HG02852 (cell line): ENCODE results near the gene HEPACAM2.

Experiments
- ATAC-seq: cut with Tn5 transposase; IDR thresholded peaks from one replicate; pipeline ENCODE4 v1.9.1; 2021; ENCODE audit warnings: mild to moderate bottlenecking, moderate library complexity; ENCODE audit not compliant: unreplicated experiment

Gene HEPACAM2

DNA sequence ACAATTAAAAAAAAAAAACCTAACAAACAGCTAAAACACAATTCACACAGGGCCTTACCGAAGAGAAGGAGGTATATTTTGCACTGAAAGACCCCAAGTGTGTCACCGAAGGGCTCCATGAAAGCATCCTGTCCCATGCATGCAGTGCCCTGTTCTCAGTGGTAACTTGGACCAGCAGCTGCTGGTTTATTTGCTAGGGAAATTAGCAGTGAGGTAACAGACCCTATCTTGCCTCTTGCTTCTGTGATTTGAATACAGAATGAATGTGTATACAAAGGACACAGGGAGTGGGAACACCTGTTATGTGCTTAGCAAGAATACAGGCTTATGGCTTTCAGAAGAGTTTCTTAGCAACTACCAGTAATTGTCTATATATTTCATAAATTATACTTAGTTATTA, at the start of gene HEPACAM2:
HEPACAM2 (minus strand) TSS at position 160 of the 400 bp plus-strand sequence.
- ATAC-seq = no peak

DNA sequence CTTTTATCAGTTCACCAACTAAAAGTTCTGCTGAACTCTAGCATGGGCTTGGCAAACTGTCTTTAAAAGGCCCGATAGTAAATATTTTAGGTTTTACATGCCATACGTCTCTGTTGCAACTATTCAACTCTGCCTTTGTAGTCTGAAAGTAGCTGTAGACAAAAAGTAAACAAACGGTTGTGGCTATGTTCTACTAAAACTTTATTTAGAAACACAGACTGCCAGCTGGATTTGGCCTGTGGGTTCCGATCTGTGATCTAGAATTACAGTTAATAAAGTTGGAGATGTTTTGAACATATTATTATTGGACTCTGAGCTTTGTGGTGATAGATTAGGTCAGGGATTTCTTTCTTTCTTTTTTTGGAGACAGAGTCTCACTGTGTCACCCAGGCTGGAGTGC, 39.0 kb upstream of the HEPACAM2 start:
- no peak for ATAC-seq

DNA sequence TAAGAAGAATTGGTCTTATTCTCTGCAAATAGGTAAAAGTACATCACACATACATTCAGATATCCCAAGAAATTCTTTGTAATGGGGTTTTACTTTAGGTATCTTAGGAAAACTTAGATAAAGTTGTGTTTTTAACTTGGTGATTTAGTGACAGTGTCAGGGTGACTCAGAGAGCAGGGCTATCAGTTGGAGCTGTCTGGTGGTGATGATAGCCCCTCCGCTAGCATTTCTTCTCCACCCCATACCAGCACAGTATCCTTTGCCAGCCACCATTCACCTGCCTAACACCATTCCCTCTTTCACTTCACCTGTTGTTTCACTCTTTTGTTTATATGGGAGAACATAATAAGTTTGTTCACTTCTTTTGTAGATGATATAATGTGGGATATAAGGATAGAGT, 36.3 kb upstream of the HEPACAM2 start:
- no peak for ATAC-seq

DNA sequence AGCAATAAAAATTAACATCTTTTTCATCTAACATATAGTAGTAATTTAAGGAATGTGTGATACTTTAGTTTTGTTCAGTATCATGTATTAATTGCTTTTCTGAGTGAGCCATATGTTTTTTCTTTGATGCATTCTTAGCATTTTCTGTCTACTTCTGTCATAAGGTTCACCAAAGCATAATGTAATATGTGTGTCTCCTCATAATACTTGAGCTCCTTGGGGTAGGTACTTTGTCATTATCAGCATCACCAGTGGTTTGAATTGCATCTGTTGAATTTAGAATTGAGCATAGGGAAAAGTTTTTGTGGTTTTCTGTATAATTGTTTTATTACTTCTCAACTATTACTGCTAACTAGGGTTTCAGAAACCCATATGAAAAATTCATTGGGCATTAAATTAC, 32.4 kb upstream of the HEPACAM2 start:
- no peak for ATAC-seq

DNA sequence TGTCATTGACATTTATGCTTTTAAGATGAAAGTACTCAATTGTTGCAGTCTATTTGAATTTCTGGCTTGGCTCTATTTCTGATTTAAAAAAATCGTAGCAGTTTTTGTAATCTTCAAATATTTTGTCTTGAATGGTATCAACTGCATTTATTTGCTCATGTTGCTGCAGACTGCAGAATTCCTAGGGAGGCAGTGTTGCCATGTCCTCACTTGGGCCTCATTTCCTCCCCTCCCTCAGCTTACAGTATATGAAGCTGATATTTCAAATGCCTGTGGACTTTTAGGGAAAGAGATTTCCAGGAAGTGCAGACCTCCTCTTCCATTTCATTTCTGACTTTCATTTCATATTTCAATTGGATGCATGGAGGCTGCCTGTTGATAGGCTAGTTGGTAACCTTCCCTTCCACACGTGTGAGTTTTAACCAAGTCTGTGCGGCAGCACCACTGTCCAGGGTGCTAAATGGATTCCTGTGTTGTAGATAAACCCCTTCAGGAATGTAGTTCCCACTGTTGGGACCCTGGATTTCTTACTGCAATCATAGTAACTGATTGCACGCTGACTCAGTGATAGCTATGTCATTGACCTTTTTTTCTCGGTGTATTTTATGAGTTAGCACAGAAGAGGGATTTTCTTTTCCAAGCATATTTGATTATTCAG, 23.4 kb upstream of the HEPACAM2 start:
- ATAC-seq = no peak

DNA sequence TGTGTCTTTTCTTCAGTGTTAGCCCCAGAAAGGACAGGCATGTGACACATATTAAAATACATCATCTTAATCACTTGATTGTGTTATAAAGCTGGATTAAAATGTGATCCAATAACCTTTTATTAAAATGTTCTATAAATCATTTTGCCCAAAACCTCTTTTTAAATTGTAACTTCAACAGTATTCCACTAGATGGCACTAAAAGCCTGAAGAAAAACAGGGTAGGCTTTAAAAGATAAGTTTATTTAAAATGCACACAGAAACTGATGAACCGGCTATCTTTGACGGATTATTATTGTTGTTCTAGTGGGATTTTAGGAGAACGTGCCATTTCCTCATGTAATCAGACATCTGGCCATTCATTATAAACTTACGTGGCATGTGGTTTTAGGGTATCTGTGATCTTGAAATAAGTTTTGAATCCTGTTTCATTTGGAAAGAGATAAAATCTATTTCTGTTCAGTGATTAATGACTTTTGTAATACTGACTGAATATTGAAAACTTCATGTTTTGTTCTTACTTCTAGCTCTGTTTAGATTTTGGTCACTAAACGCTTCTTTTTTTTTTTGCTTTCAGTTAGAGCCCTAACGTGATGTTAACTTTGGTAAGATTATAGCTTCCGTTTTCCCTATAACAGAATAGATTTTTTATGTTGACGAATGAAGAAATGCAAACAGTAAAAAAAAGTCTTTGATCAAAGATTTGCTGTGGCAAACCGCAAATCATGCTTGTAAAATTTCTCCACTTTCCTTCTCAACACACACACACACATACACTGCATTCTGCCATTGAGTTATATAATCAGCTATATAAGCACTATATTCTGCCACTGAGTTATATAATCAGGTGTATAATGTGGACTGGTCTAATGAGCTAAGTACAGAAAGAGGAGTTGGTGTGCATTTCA, 19.5 kb upstream of the HEPACAM2 start:
- no peak for ATAC-seq

DNA sequence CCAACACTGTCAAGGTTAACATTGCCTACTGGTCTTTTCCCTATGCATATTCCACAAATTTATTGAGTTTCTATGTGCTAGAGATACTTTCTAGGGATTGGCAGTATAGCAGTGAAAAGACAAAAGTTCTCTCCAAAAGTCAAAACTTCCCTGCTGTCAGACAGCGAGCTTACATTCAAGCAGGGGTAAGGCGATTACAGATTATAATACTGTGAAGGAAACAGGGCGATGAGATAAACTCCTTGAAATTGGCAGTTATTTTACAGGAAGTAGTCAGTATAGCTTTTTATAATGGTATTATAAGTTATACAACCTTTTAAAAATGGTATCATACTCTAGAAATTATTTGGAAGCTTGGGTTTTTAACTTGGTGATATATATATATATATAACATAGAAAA, 15.8 kb upstream of the HEPACAM2 start:
- no peak for ATAC-seq

DNA sequence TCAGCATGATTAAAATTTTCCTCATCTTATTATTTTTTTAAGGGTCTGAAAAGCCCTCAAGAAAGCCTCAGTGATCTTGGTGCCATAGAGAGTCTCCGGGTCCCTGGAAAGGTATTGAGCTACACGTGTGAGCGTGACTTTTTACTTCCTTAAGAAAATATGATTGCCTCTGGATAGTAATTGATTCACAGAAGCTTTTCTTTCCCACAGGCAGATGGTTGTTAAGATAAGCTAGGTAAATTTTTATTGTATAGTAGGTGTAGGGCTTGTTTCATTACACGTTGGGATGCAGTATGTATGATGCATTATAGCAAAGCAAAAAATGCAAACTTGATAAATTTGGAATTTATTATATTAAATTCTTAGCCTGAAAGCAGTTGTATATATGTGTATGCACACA, 13.6 kb upstream of the HEPACAM2 start:
- no peak for ATAC-seq

DNA sequence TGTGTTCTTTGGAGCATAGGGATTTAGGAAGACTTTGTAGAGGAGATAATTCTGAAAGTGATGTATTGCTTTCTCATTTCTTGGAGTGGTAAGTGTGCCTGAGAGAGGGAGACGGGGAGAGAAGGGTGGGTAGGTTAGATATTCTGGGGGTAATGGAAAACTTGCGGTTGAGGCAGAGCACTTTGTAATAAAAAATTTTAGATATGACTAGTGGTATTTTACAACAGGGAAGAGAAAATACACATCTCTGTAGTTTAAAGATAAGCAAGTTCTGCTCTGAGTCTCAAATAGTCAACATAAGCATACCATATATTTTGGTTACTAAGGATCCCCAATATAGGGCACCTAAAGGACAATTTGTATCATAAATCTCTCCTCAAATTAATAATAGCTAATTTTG, 12.5 kb upstream of the HEPACAM2 start:
- ATAC-seq = no peak

DNA sequence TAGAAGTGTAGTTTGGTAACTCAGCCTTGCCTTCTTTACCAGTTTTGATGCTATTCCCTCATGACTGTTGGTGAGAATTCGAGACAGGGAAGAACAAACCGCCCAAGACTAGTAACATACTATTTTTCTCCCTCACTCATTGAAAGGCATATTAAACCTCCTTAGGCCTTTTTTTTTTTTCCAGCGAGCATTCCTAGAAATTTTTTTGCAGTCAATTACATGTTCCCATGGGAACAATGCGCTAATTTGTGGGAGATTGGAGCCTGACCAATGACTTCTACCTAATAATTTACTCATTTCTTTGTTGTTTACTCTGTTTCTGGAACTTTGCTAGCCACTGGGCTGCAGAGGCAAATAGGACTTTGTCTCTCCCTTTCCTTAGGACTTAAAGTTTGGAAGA, 11.9 kb upstream of the HEPACAM2 start:
- ATAC-seq = no peak

DNA sequence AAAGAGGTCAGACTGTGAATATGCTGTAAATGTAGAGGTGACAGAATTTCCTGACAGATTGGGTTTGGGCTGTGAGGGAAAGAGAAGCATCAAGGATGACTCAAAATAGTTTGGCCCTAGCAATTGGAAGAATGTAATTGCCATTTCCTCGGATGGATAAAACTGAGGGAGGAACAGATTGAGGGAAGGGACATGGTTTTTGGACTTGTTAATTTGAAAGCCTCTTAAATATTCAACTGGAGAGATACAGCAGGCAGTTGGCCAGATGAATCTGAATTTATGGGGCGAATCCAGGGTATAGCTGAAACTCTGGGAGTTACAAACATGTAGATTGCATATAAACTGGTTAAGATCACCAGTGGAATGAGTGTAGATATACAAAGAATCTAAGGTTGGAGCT, 9.3 kb upstream of the HEPACAM2 start:
- ATAC-seq = no peak

DNA sequence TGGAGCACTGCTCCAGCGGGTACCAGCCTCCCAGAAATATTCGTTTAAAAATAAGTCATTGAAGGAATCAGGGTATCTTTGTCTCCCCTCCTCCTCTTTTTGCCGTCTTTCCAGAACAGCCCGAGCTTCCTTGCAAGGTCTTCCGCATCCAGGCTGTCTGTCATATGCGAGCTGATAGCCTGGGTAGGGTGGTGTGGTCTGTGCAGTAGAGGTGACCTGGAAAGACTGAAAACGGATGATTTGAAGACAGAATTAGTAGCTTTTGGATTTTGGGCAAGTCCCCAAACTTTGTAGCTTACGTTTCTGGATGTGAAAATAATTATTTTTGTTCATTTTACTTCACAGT, 6.4 kb upstream of the HEPACAM2 start:
- no peak for ATAC-seq

DNA sequence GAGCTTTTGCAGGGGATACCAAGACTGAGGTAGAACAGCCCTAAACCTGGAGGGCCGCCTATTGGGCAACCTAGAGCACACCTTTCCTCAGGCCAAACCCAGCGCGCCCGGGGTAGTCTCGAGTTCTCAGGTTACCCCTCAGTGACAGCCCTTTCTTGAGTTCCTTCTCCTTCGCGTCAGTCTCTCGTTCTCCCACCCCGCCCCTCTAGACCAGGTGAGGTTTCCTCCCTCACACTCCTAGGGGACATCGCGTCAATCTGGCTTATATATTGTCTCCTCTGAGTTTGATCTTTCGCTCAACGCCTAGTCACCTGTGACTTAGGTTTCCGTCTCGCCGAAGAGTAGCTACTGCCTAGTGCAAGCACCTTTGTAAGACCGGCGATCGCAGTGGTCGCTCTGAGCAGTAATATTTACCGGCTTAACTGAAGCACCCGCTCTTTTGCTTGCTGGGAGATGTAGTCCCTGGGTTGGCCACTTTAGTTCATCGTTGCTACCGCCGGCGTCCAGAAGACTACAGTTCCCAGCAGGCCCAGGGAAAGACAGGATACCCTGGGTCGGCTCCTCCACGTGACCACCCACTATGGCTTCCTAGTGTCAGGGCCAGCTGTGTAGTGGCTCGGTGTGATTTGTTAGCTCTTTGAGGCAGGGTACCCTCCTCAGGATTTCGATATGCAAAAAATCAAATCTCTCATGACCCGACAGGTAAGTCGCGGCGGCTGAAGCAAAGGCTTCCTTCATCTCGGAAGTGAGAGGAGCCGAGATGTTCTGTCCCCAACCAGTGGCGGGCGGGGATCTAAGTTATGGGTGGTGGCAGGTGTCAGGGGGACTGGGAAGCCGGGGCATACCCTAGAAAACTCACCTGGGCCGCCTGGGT, 5.8 kb upstream of the HEPACAM2 start, which contains the start of gene VPS50:
VPS50 (plus strand) TSS at position 568 of the 874 bp plus-strand sequence; CDS start at position 670, 102 bp downstream.
- ATAC-seq = peak; percentile 99

DNA sequence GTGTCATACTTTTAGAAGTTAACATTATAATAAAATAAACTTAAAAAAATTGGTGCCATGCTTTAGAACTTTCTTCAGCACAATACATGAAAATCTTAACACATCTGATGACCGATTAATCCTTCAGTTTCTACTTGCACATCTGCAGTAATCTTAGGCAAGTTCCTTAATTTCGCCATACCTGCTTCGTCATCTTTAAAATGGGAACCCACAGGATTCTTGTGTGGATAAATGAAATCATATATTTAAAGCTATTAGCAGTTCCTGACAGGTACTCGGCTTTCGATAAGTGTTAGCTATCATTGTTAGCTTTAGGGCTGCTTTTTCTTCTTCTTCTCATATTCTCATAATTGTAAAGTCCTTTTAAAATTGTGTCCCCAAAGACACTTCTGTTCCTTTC, 5.0 kb upstream of the HEPACAM2 start:
- no peak for ATAC-seq

DNA sequence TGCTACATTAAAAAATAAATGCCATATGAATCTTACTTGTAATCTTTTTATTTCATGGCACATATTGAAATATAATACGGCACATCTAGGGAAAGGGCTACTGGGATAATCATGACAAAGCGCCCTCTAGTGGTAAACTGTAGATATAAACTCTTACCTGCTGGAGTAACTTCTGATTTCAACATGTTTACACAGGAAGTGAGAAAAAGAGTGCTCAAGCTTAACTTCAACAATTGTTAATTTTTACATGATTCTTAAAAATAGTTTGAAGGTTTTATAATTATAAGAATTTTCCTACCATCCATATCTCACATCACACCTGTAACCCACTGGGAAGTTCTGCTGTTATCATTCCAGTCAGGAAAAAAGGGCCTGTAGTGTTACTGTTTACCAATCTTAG, 2.0 kb upstream of the HEPACAM2 start:
- no peak for ATAC-seq

DNA sequence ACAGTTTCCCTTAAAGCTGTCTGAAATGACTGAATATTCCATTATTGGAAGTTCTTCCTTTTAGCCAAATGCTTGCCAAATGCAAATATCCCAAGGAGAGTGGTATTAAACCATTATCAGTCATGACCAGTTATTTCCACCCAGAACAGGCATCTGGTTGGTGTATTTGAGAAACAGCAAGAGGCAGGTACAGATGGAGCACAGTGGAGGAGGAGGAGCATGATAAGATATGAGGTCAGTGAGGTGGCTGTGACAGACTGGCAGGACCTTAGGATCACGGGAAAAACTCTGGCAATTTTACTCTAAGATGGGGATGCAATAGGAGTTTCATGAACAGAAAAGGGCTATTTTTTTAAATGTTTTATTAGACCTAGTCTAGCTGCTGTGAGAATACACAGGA, 6.4 kb downstream of the HEPACAM2 start:
- ATAC-seq = no peak

DNA sequence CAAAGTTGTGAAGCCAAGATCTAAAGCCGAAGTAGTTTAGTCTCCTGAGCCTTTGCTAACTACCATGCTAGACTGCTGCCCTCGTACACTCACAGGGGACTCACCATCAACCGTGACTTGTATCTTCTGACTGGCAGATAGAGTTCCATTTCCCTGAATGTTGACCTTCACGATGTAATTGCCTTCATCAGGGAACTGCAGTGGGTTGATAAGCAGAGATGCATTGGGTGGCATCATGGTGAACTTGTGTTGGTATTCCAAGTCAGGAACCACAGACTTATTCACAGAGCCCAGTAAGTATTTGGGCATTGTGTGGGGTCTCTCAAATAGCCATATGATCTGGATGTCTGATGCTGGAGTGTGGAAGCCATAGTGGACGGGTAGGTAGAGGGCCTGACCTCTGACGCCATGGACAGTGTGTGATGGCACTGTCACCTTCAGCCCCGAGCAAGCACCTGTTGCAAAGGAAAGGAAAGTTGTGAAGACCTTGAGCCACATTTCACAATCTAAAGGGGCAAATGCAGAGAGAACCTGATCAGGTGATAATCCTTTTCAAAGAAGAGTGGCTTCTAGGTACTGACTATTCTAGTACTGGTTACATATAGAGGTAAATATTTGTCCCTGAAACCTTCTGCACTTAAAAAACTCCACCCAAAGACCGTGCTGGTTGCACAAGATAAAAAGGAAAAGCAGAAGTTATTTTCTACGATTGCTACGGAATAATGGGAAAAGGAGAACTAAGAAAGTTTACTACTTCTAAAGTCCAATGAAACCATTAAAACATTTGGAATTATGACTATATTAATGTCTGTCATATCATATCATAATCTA, 7.1 kb downstream of the HEPACAM2 start:
- no peak for ATAC-seq

DNA sequence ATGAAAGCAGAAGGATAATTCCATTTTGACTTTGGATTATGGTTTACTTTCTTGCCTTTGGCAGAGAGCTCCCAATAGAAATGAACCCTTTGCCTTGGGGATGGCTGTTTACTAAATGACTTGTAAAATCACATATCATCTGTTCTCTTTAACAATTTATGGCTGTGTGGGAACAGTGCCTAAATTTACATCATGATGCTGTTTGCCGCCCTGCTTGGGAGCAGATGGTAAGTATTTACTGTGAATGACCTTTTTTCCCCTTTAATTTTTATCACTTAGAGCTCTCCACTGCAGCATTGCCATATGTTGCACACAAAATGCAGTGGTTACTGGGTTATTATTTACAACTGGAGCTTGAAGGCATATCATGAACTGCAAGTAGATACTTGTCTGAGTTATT, 13.4 kb downstream of the HEPACAM2 start:
- no peak for ATAC-seq

DNA sequence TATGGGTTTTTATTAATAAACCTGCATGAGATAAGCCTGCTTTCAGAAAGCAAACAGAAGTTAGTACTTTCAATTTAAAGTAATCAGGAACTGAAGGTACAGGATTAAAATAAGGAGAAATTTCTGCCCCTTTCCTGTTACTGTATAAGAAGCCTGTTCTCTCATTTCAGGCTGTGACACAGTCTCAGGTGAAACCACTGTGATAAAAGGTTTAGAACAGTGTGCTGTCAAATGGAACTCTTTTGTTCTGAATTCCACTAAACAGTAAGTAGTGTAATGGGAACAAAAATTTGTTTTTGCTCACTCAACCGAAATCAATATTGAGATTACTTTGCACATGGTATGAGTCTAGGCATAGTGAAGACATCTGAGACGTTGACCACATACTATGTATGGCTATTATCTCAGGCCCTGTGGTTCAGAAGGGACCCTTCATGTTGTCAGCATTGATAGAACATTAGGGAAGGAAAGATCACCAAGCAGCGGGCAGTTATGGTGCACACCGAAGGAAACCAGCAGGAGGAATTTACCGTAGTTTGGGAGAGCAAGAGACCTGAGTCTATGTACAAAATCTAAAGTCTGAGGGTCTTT, 14.9 kb downstream of the HEPACAM2 start:
- no peak for ATAC-seq

DNA sequence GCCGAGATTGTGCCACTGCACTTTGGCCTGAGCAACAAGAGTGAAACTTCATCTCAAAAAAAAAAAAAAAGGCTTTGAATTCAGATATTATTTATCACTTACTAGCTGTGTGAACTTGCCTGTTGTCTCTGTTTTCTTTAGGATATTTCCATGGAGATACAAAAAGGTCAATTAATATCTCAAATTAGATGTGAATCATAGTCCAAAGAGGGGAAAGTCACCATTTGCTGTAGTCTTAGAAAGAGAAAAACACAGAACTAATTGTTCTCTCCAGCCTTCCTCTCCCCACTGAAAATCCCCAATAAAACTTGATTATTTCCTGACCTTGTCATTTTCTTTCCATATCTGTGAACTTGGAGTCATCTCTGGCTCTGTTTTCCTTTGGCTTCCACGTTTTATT, 21.2 kb downstream of the HEPACAM2 start:
- ATAC-seq = no peak
